ENCODE measurements around the gene METTL21C.

GRCh38 chr13:102707467-102707866 is 12.6 kb upstream of the METTL21C start:
- TF ChIP-seq CTCF (IDR thresholded peaks at IDR 0.05) (no peak), POLR2A (IDR thresholded peaks at IDR 0.05) (no peak)
